ENCODE measurements around the gene MBP. TPM values are rescaled to one million over a fixed set of nuclear protein-coding genes. Genes with fewer than 3 reads are reported as not detected.

Gene MBP
- total RNA-seq, 4 donors from 2014 or later = 28.6 to 55.0 (median 50.4) TPM

GRCh38 chr18:77033575-77033974 lies 99.0 kb downstream of the MBP start:
- Histone ChIP-seq H3K27ac (no peak overlapping the region), H3K27me3 (no peaks in the 10 kb centered on the region), H3K4me3 (no peak overlapping the region), H3K4me1 (peaks cover 2 to 9% of the 10 kb centered on the region in 2 donors), H3K9me3 (no peaks in the 10 kb centered on the region), H3K36me3 (no peaks in the 10 kb centered on the region)
- TF ChIP-seq CTCF (IDR thresholded peaks at IDR 0.05 in 4 of 5, conservative IDR thresholded peaks at IDR 0.05 in 1 of 5) = no peak
- no peak for TF ChIP-seq POLR2A (IDR thresholded peaks at IDR 0.05)
- intact Hi-C loops (cut with DNase I; ENCODE audit: low total_unique reads) (no loop called here), in situ Hi-C loops (cut with MboI; ENCODE audit: low sequenced_read_pairs in 4 of 4) (no loop called here)
- no peak for DNase-seq
- no peak for ATAC-seq

GRCh38 chr18:77032181-77032701 lies 100.3 kb downstream of the MBP start:
- in situ Hi-C loops (cut with MboI; ENCODE audit: low sequenced_read_pairs in 4 of 4) = no loop called here
- Histone ChIP-seq H3K9me3 (no peaks in the 10 kb centered on the region), H3K27me3 (no peaks in the 10 kb centered on the region), H3K27ac (no peak overlapping the region), H3K4me3 (no peak overlapping the region), H3K36me3 (no peaks in the 10 kb centered on the region), H3K4me1 (peaks cover 2 to 6% of the 10 kb centered on the region in 2 donors)
- ATAC-seq = no peak
- no peak for DNase-seq
- intact Hi-C loops (cut with DNase I; ENCODE audit: low total_unique reads) = no loop called here
- TF ChIP-seq POLR2A (IDR thresholded peaks at IDR 0.05) (no peak), CTCF (IDR thresholded peaks at IDR 0.05 in 4 of 5, conservative IDR thresholded peaks at IDR 0.05 in 1 of 5) (no peak)

GRCh38 chr18:77031662-77032061 lies 100.9 kb downstream of the MBP start:
- no peak for TF ChIP-seq POLR2A (IDR thresholded peaks at IDR 0.05)
- no peaks in the 10 kb centered on the region for H3K27me3 ChIP-seq
- no peak overlapping the region for H3K27ac ChIP-seq
- ATAC-seq = no peak
- in situ Hi-C loops (cut with MboI; ENCODE audit: low sequenced_read_pairs in 4 of 4) = no loop called here
- intact Hi-C loops (cut with DNase I; ENCODE audit: low total_unique reads) = no loop called here
- H3K36me3 ChIP-seq = no peaks in the 10 kb centered on the region
- DNase-seq = no peak
- no peak overlapping the region for H3K4me3 ChIP-seq
- H3K4me1 ChIP-seq = peaks cover 2 to 6% of the 10 kb centered on the region in 2 donors
- no peaks in the 10 kb centered on the region for H3K9me3 ChIP-seq

- DNase-seq (no peak), ATAC-seq (no peak)
- intact Hi-C loops (cut with DNase I; ENCODE audit: low total_unique reads) = no loop called here
- H3K36me3 ChIP-seq = no peaks in the 10 kb centered on the region
- no peak overlapping the region for H3K4me3 ChIP-seq
- in situ Hi-C loops (cut with MboI; ENCODE audit: low sequenced_read_pairs in 4 of 4) = no loop called here
- no peaks in the 10 kb centered on the region for H3K9me3 ChIP-seq
- no peak for TF ChIP-seq CTCF (IDR thresholded peaks at IDR 0.05 in 4 of 5, conservative IDR thresholded peaks at IDR 0.05 in 1 of 5)
- TF ChIP-seq POLR2A (IDR thresholded peaks at IDR 0.05) = no peak
- peaks cover 2 to 6% of the 10 kb centered on the region in 2 donors for H3K4me1 ChIP-seq
- no peak overlapping the region for H3K27ac ChIP-seq
- no peaks in the 10 kb centered on the region for H3K27me3 ChIP-seq
These were observed 102.4 kb downstream of the MBP start for GRCh38 chr18:77030201-77030600.

GRCh38 chr18:77025831-77026363 lies 106.7 kb downstream of the MBP start:
- in situ Hi-C loops (cut with MboI; ENCODE audit: low sequenced_read_pairs in 4 of 4) = no loop called here
- no peak for ATAC-seq
- peaks cover 17 to 22% of the 10 kb centered on the region in 2 donors for H3K4me1 ChIP-seq
- H3K36me3 ChIP-seq = no peaks in the 10 kb centered on the region
- intact Hi-C loops (cut with DNase I; ENCODE audit: low total_unique reads) = no loop called here
- H3K27ac ChIP-seq = no peak overlapping the region
- no peak for DNase-seq
- no peaks in the 10 kb centered on the region for H3K27me3 ChIP-seq
- no peak for TF ChIP-seq POLR2A (IDR thresholded peaks at IDR 0.05)
- TF ChIP-seq CTCF (IDR thresholded peaks at IDR 0.05 in 4 of 5, conservative IDR thresholded peaks at IDR 0.05 in 1 of 5) = no peak
- no peaks in the 10 kb centered on the region for H3K9me3 ChIP-seq
- no peak overlapping the region for H3K4me3 ChIP-seq

Measured in gastrocnemius medialis (tissue), 4 donors.